ENCODE results near the gene UBA5.

Gene UBA5

DNA sequence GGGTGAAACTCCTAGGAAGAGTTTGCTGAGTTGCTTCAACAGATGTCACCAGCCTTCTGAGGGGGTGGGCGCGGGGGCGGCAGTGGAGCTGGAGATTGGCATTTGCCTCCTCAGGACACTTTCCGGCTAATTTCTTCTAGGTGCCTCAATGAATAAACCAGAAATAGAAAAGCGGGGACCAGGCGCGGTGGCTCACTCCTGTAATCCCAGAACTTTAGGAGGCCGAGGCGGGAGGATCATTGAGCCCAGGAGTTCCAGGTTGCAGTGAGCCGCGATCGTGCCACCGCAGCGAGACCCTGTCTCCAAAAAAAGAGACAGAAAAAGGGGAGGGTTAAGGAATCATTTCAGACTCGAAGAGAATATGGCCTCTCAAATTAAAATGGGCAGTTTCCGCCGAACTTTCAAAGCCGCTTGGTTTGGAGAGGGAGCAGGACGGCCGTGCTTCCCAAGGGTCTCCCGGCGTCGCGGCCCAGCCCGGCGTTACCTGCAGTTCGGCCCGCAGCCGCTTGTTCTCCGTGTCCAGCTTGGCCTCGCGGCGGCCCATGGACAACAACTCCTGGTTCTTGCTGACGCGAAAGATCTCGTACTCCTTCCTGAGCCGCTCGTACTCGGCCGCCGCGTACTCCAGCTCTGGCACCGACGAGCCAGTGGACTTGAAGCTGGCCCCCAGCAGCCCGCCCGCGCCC is 61.5 kb downstream of the UBA5 start:
- no peak for DNase-seq

DNA sequence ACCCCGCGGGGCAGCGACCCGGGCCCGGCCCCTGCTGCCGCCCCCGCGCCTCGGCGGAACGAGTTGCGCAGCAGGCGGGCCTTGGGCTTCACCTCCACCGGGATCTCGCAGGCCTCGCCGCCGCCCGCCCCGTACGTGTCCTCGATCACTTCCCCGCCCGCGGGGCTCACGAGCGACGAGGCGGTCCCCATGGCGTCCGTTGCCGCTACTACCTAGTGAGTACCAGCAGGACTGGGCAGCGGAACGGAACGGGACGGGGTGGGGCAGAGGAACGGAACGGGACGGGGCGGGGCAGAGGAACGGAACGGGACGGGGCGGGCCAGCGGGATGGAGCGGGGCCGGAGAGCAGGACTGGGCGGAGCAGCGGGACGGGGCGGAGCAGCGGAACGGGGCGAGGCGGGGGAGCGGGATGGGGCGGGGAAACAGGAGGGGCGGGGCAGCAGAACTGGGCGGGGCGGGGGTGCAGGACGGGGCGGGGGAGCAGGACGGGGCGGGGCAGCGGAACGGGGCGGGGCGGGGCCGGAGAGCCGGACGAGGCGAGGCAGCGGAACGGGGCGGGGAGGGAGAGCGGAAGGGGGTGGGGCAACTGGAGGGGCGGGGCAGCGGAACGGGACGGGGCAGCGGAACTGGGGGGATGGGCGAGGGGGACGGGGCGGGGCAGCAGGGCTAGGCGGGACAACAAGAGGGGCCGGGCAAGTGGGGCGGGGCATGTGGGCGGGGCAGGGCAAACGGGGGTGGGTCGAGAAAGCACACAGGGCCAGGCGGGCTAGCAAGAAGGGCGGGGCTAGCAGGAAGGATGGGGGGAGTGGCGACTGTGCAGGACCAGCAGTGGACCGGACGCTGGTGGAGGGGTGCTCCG is 62.3 kb downstream of the UBA5 start, which contains the start of gene NPHP3:
TSS of gene NPHP3 (minus strand) at position 245 of the 859 bp plus-strand sequence. CDS start at position 191, 54 bp downstream.
- peak; percentile 91 for DNase-seq

GRCh38 chr3:132723024-132723950 is 63.2 kb downstream of the UBA5 start:
- DNase-seq = no peak

GRCh38 chr3:132726341-132726823 is 66.3 kb downstream of the UBA5 start:
- DNase-seq = no peak

All from activated effector memory CD4-positive, alpha-beta T cell treated with Interleukin-2 at 50 U/mL for 16 hours (primary cell).